GM12801 (cell line): ENCODE measurements around the gene SH2D4B.

Source experiments
- CTCF ChIP-seq: IDR thresholded peaks from one replicate; pipeline ENCODE4 v1.5.1; 2011; ENCODE audit warnings: control low read depth; ENCODE audit not compliant: insufficient read length; ENCODE audit errors: extremely low read depth

The SH2D4B gene

DNA sequence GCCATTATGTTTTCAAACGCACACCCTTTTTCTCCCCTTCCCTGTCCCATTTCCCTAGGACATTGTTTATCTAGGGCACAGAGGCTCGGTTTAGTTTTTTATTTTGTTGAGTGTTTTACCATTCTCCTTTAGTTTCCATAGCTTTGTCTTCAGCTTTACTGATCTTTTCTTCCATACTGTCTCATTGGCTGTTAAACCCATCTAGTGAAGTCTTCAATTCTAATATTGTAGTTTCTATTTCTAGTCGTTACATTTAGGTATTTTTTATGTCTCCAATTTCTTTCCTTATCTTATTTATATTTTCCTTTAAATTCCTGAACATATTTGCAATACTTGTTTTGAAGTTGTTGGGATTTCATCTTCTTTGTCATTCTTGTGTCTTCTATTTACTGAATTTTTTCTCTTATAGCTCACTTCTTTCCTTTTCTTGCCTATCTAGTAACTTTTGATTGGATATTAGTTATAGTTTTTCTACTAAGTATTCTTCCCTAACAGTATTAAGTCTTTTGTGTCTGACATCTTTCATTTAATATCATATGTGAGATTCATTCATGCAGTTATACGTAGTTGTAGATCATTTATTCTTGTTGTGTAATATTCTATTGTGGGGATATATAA lies 41.0 kb upstream of the SH2D4B start:
- no peak for TF ChIP-seq CTCF

DNA sequence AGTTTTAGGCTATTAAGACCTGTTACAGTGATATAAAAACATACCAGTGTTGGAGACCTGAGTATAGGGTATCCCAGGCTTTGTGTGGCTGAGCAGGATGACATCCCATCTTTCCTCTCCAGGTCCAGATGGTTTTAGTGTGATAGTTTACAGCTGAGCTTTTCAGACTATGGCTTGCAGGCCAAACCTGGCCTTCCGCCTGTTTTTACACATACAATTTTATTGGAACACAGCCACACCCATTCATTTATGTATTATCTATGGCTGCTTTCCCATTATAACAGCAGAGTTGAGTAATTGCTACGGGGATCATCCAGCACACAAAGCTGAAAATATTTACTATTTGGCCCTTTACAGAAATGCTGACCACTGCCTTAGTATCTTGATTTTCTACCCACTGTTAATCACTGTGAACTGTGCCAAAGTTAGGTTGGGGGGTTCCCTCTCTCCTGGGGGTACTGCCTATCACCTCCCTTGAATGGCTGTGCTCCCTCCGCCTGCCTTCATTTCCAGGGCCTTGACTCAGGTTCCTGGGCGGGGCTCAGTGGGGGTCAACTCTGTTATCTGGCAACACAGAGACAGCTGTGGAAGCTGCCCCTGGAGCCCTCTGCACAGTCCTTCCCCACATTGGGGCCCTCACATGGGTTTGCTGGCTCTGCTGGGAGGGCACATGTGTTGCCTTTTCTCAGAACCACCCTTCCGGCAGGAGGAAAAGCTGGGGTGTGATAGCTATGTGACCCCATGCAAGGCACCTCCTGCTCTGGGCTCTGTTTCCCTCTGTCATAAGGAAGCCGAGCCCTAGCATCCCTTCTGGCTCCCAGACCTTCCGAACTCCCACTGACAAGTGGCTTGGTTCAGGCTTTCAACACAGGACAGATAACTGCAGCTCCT lies 40.3 kb upstream of the SH2D4B start:
- no peak for TF ChIP-seq CTCF

GRCh38 chr10:80498078-80498832 lies 39.4 kb upstream of the SH2D4B start:
- TF ChIP-seq CTCF, result no peak

- TF ChIP-seq CTCF, result no peak
These were observed 38.6 kb upstream of the SH2D4B start for GRCh38 chr10:80498833-80499741.

GRCh38 chr10:80500572-80501380 lies 36.9 kb upstream of the SH2D4B start:
- no peak for TF ChIP-seq CTCF

GRCh38 chr10:80501381-80501912 lies 36.3 kb upstream of the SH2D4B start:
- TF ChIP-seq CTCF, result no peak
